CD14-positive monocyte (primary cell): ENCODE data around the gene STRIP2. TPM values are rescaled to one million over a fixed set of nuclear protein-coding genes. Genes with fewer than 3 reads are reported as not detected.
A peak's percentile ranks its signal among the peaks of the same experiment; 100 is the strongest.

Experiments
- DNase-seq, 3 donors: peaks; one replicate each; pipeline ENCODE4 v3.0.0-alpha.2; 2011 to 2022
- H2AFZ ChIP-seq: 2 replicates; pipeline ENCODE4 v1.6.0; 2012; ENCODE audit warnings: mild to moderate bottlenecking, low read depth, low read length, inconsistent platforms; ENCODE audit not compliant: insufficient read depth, poor library complexity, severe bottlenecking
- H3K27ac ChIP-seq, 2 donors: 1 replicate in 1 of 2; 2 replicates in 1 of 2; pipeline ENCODE4 v1.5.1; 2012 to 2013; ENCODE audit warnings: low read length in 2 of 2, control low read depth in 1 of 2, inconsistent platforms in 1 of 2, low read depth in 1 of 2, mild to moderate bottlenecking in 1 of 2
- H3K27me3 ChIP-seq, 2 donors: one replicate each; pipeline versions ENCODE4 v1.6.0 to v1.6.1; 2011 to 2013; ENCODE audit warnings: low read length in 2 of 2; ENCODE audit not compliant: control insufficient read depth in 2 of 2, insufficient read depth in 2 of 2
- H3K36me3 ChIP-seq, 2 donors: replicated peaks in 1 of 2; 1 replicate in 1 of 2; 2 replicates in 1 of 2; pipeline versions ENCODE4 v1.5.1 to v1.6.1; 2012 to 2013; ENCODE audit warnings: low read length in 2 of 2, control low read depth in 1 of 2, inconsistent platforms in 1 of 2, mild to moderate bottlenecking in 1 of 2; ENCODE audit not compliant: insufficient read depth in 2 of 2, control insufficient read depth in 1 of 2
- H3K4me1 ChIP-seq, 2 donors: 1 replicate in 1 of 2; 2 replicates in 1 of 2; pipeline versions ENCODE4 v1.5.1 to v1.6.1; 2012 to 2013; ENCODE audit warnings: low read length in 2 of 2, control low read depth in 1 of 2, inconsistent platforms in 1 of 2, mild to moderate bottlenecking in 1 of 2, moderate library complexity in 1 of 2; ENCODE audit not compliant: insufficient read depth in 2 of 2, control insufficient read depth in 1 of 2
- H3K4me2 ChIP-seq: replicated peaks from 2 replicates; pipeline ENCODE3; 2012; ENCODE audit warnings: low read length, moderate library complexity, mild to moderate bottlenecking; ENCODE audit not compliant: poor library complexity, severe bottlenecking; ENCODE audit errors: extremely low read depth
- H3K4me3 ChIP-seq, 3 experiments: fragments of 200-600 bp in 1 of 3; sonication (generic) in 1 of 3; replicated peaks in 1 of 3; 1 replicate in 2 of 3; 2 replicates in 1 of 3; pipeline ENCODE4 v1.5.1; 2011 to 2013; ENCODE audit warnings: low read length in 3 of 3, mild to moderate bottlenecking in 3 of 3, control low read depth in 2 of 3, low read depth in 2 of 3, inconsistent platforms in 1 of 3, moderate library complexity in 1 of 3
- H3K79me2 ChIP-seq: 2 replicates; pipeline ENCODE4 v1.6.0; 2012; ENCODE audit warnings: mild to moderate bottlenecking, control low read depth, inconsistent platforms, low read length, moderate library complexity; ENCODE audit not compliant: insufficient read depth
- H3K9ac ChIP-seq: 2 replicates; pipeline ENCODE4 v1.6.0; 2017; ENCODE audit warnings: low read length, mild to moderate bottlenecking; ENCODE audit not compliant: insufficient read depth, poor library complexity, severe bottlenecking
- H3K9me3 ChIP-seq, 2 donors: replicated peaks in 1 of 2; 1 replicate in 1 of 2; 2 replicates in 1 of 2; pipeline versions ENCODE4 v1.5.1 to v1.6.1; 2012 to 2013; ENCODE audit warnings: low read length in 2 of 2, control low read depth in 1 of 2; ENCODE audit not compliant: control insufficient read depth in 1 of 2, insufficient read depth in 1 of 2
- H4K20me1 ChIP-seq: 2 replicates; pipeline ENCODE4 v1.6.0; 2012; ENCODE audit warnings: mild to moderate bottlenecking, low read length, control low read depth, moderate library complexity; ENCODE audit not compliant: insufficient read depth
- H3K27ac Mint-ChIP-seq, 7 donors: one replicate each; pipeline ENCODE4 v1.8.0; 2020; ENCODE audit warnings: mild to moderate bottlenecking in 7 of 7, mixed read lengths in 7 of 7, moderate library complexity in 6 of 7, inconsistent platforms in 2 of 7
- H3K27me3 Mint-ChIP-seq, 3 donors: one replicate each; pipeline ENCODE4 v1.8.0; 2021 to 2022; ENCODE audit warnings: low read depth in 3 of 3, mild to moderate bottlenecking in 3 of 3, mixed read lengths in 3 of 3, moderate library complexity in 3 of 3, inconsistent platforms in 1 of 3
- H3K36me3 Mint-ChIP-seq, 2 donors: one replicate each; pipeline ENCODE4 v1.8.0; 2020; ENCODE audit warnings: mixed read lengths in 2 of 2, inconsistent platforms in 1 of 2, mild to moderate bottlenecking in 1 of 2
- H3K4me1 Mint-ChIP-seq: one replicate; pipeline ENCODE4 v1.8.0; 2020; ENCODE audit warnings: mild to moderate bottlenecking, mixed read lengths
- H3K4me3 Mint-ChIP-seq, 2 donors: one replicate each; pipeline ENCODE4 v1.8.0; 2020; ENCODE audit warnings: mild to moderate bottlenecking in 2 of 2, mixed read lengths in 2 of 2, moderate library complexity in 1 of 2
- H3K9me3 Mint-ChIP-seq, 7 donors: one replicate each; pipeline ENCODE4 v1.8.0; 2020 to 2022; ENCODE audit warnings: mixed read lengths in 7 of 7, mild to moderate bottlenecking in 6 of 7, moderate library complexity in 6 of 7, inconsistent platforms in 2 of 7
- CTCF ChIP-seq: fragments of 200-600 bp; IDR thresholded peaks from one replicate; pipeline ENCODE4 v1.8.0; 2022; ENCODE audit warnings: antibody characterized with exemption, mild to moderate bottlenecking
- WGBS: methylation state at CpG from one replicate; pipeline ENCODE4 v1.1.5; 2013; ENCODE audit warnings: missing lambda C conversion rate; ENCODE audit not compliant: insufficient coverage; 5-methylcytosine and 5-hydroxymethylcytosine counted together
- intact Hi-C, 2 donors: fragments of 100-400 bp; cut with micrococcal nuclease; formaldehyde crosslinking; loops; one replicate each; pipeline versions ENCODE4 v1.15.0 to v1.15.1; 2023
- polyA plus RNA-seq, 3 donors: library from polyadenylated mRNA; depleted of rRNA in 1 of 3; unstranded in 2 of 3; stranded (reverse) in 1 of 3; fragments of 300-500 nt in 2 of 3; fragments of >200 nt in 1 of 3; fragmentation: Illumina TruSeq in 2 of 3; gene quantifications; 1 replicate in 2 of 3; 2 replicates in 1 of 3; pipeline ENCODE4 v1.2.3, GENCODE V29; 2012 to 2021

Gene STRIP2
- polyA plus RNA-seq, 3 donors: 0.11 to 0.12 TPM; not detected in 1

- 86% methylated on average over 1 of the region's 2 CpGs for WGBS
- H3K4me1 Mint-ChIP-seq: peaks cover 2% of the 10 kb centered on the region
- H3K27me3 ChIP-seq: peaks cover 2 to 23% of the 10 kb centered on the region in 2 donors
- peaks cover 10 to 15% (median 13%) of the 10 kb centered on the region in 3 donors for H3K27me3 Mint-ChIP-seq
- H3K4me1 ChIP-seq: peaks cover 23 to 25% of the 10 kb centered on the region in 2 donors
- no peak overlapping the region for H3K9ac ChIP-seq
- no peak overlapping the region for H3K27ac Mint-ChIP-seq
- no peak overlapping the region for H3K27ac ChIP-seq
- H3K79me2 ChIP-seq: no peaks in the 10 kb centered on the region
- H3K4me3 ChIP-seq: no peak overlapping the region
- peak overlapping the region in 1 of 2 donors; percentile 23 for H3K4me3 Mint-ChIP-seq
- H4K20me1 ChIP-seq: no peaks in the 10 kb centered on the region
- no peaks in the 10 kb centered on the region for H3K36me3 ChIP-seq
- no peak for DNase-seq
- no peak overlapping the region for H3K4me2 ChIP-seq
- intact Hi-C loops: no loop called here
- TF ChIP-seq CTCF: no peak
- no peaks in the 10 kb centered on the region for H3K9me3 Mint-ChIP-seq
- H3K9me3 ChIP-seq: no peaks in the 10 kb centered on the region
- H3K36me3 Mint-ChIP-seq: peaks cover 0 to 8% of the 10 kb centered on the region in 2 donors
- no peak overlapping the region for H2AFZ ChIP-seq
Observed at GRCh38 chr7:129465080-129465479, 30.8 kb downstream of the STRIP2 start.

GRCh38 chr7:129466796-129467195 lies 32.6 kb downstream of the STRIP2 start:
- TF ChIP-seq CTCF: no peak
- Histone ChIP-seq H4K20me1 (no peaks in the 10 kb centered on the region), H3K4me1 (peaks cover 22 to 23% of the 10 kb centered on the region in 2 donors), H3K27ac (no peak overlapping the region), H2AFZ (no peak overlapping the region), H3K27me3 (peaks cover 2 to 12% of the 10 kb centered on the region in 2 donors), H3K36me3 (no peaks in the 10 kb centered on the region), H3K9ac (no peak overlapping the region), H3K4me3 (no peak overlapping the region), H3K4me2 (no peak overlapping the region), H3K9me3 (no peaks in the 10 kb centered on the region), H3K79me2 (no peaks in the 10 kb centered on the region)
- Mint-ChIP-seq H3K27ac (no peak overlapping the region), H3K4me1 (peaks cover 2% of the 10 kb centered on the region), H3K9me3 (no peaks in the 10 kb centered on the region), H3K36me3 (peaks cover 0 to 8% of the 10 kb centered on the region in 2 donors), H3K4me3 (no peak overlapping the region), H3K27me3 (peaks cover 12 to 15% (median 14%) of the 10 kb centered on the region in 3 donors)
- no peak for DNase-seq
- 100% methylated on average over 2 of the region's 3 CpGs for WGBS
- intact Hi-C loops: no loop called here
